Neutrophil (primary cell): ENCODE results near the gene TBX5.

ENCODE experiments used
- H3K27ac ChIP-seq: fragments of 200-600 bp; sonication (generic); 2 replicates; pipeline ENCODE4 v1.5.1; 2016; ENCODE audit warnings: mild to moderate bottlenecking, moderate library complexity
- H3K27me3 ChIP-seq: fragments of 200-600 bp; sonication (generic); 2 replicates; pipeline ENCODE4 v1.6.0; 2016; ENCODE audit warnings: mild to moderate bottlenecking
- H3K36me3 ChIP-seq: fragments of 200-600 bp; sonication (generic); 2 replicates; pipeline ENCODE4 v1.5.1; 2017
- H3K4me1 ChIP-seq, 2 experiments: fragments of 200-600 bp in 1 of 2; sonication (generic) in 1 of 2; 1 replicate in 1 of 2; 2 replicates in 1 of 2; pipeline versions ENCODE4 v1.5.1 to v1.6.1; 2013 to 2016; ENCODE audit warnings: low read depth in 1 of 2, low read length in 1 of 2, mild to moderate bottlenecking in 1 of 2, moderate library complexity in 1 of 2; ENCODE audit not compliant: control insufficient read depth in 1 of 2, insufficient read depth in 1 of 2
- H3K4me3 ChIP-seq, 2 experiments: fragments of 200-600 bp in 1 of 2; sonication (generic) in 1 of 2; 1 replicate in 1 of 2; 2 replicates in 1 of 2; pipeline ENCODE4 v1.5.1; 2013 to 2016; ENCODE audit warnings: low read depth in 1 of 2, low read length in 1 of 2, mild to moderate bottlenecking in 1 of 2, moderate library complexity in 1 of 2
- H3K9me3 ChIP-seq: fragments of 200-600 bp; sonication (generic); 2 replicates; pipeline ENCODE4 v1.5.1; 2016
- CTCF ChIP-seq: fragments of 200-600 bp; sonication (generic); IDR thresholded peaks from 2 replicates; pipeline ENCODE4 v1.5.1; 2016; ENCODE audit warnings: antibody characterized with exemption

The TBX5 gene

GRCh38 chr12:114335607-114336006 lies 70.3 kb downstream of the TBX5 start:
- Histone ChIP-seq H3K27ac (no peak overlapping the region), H3K4me3 (no peak overlapping the region), H3K4me1 (no peaks in the 10 kb centered on the region), H3K9me3 (no peaks in the 10 kb centered on the region), H3K36me3 (no peaks in the 10 kb centered on the region), H3K27me3 (no peaks in the 10 kb centered on the region)
- no peak for TF ChIP-seq CTCF

GRCh38 chr12:114334395-114334794 lies 71.5 kb downstream of the TBX5 start:
- H3K4me3 ChIP-seq = no peak overlapping the region

GRCh38 chr12:114328292-114328691 lies 77.7 kb downstream of the TBX5 start:
- no peaks in the 10 kb centered on the region for H3K9me3 ChIP-seq
- no peaks in the 10 kb centered on the region for H3K36me3 ChIP-seq
- no peaks in the 10 kb centered on the region for H3K27me3 ChIP-seq
- H3K4me1 ChIP-seq = no peaks in the 10 kb centered on the region
- H3K27ac ChIP-seq = no peak overlapping the region
- no peak for TF ChIP-seq CTCF
- no peak overlapping the region for H3K4me3 ChIP-seq

More at GRCh38 chr12:114334395-114334794, 71.5 kb downstream of the TBX5 start:
- Histone ChIP-seq H3K9me3 (no peaks in the 10 kb centered on the region), H3K27me3 (no peaks in the 10 kb centered on the region), H3K27ac (no peak overlapping the region), H3K4me1 (no peaks in the 10 kb centered on the region), H3K36me3 (no peaks in the 10 kb centered on the region)
- no peak for TF ChIP-seq CTCF

- Histone ChIP-seq H3K27me3 (no peaks in the 10 kb centered on the region), H3K4me1 (no peaks in the 10 kb centered on the region), H3K27ac (no peak overlapping the region), H3K4me3 (no peak overlapping the region), H3K36me3 (no peaks in the 10 kb centered on the region), H3K9me3 (no peaks in the 10 kb centered on the region)
- TF ChIP-seq CTCF = no peak
Observed at GRCh38 chr12:114327765-114328164, 78.2 kb downstream of the TBX5 start.

- Histone ChIP-seq H3K27me3 (no peaks in the 10 kb centered on the region), H3K9me3 (no peaks in the 10 kb centered on the region), H3K4me3 (no peak overlapping the region), H3K4me1 (no peaks in the 10 kb centered on the region), H3K27ac (no peak overlapping the region), H3K36me3 (no peaks in the 10 kb centered on the region)
- no peak for TF ChIP-seq CTCF
Observed at GRCh38 chr12:114321524-114321923, 84.4 kb downstream of the TBX5 start.

- H3K9me3 ChIP-seq = no peaks in the 10 kb centered on the region
- H3K4me1 ChIP-seq = no peaks in the 10 kb centered on the region
- no peak overlapping the region for H3K27ac ChIP-seq
- no peaks in the 10 kb centered on the region for H3K36me3 ChIP-seq
- no peak for TF ChIP-seq CTCF
- H3K27me3 ChIP-seq = no peaks in the 10 kb centered on the region
- H3K4me3 ChIP-seq = no peak overlapping the region
Observed at GRCh38 chr12:114320968-114321367, 85.0 kb downstream of the TBX5 start.
